ENCODE data around the gene APBB1IP. TPM values are rescaled to one million over a fixed set of nuclear protein-coding genes. Genes with fewer than 3 reads are reported as not detected.

Gene APBB1IP
- total and polyA plus RNA-seq, 2 donors (not counting 3 experiments of a cell fraction or from before 2014, with no cell fraction given) = not detected

DNA sequence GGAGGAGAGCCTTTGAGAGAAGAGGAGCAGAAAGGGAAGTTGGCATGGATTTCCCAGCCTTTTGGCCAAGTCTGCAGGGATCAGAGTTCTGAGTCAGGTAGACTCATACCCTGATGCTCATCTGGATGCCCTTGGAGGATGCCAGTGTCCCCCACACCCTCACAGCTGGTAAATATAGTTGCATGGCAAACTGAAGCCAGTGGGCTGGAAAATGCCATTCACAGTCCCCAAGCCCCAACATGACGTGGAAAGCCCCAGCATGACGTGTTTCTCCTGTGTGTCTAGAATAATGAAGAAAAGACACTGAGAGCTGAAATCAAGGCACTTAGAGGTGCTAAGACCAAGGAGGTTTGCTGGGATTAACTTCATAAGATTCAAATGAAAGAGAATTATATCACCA lies 24.8 kb upstream of the APBB1IP start:
- DNase-seq (ENCODE audit: low read depth, low spot score) = no peak
- dilution Hi-C loops (cut with MboI; ENCODE audit: extremely low pct_ligation_motif_present, low sequenced_read_pairs) = no loop called here

More for the DNA sequence above, 24.8 kb upstream of the APBB1IP start:
- ChIA-PET CTCF (no interaction called here), POLR2A (no interaction called here)
- Histone ChIP-seq H3K4me2 (ENCODE audit: insufficient read depth, low read length) (no peak overlapping the region), H3K27me3 (ENCODE audit: control insufficient read depth in 2 of 2, insufficient read depth in 2 of 2, low read length in 2 of 2) (no peaks in the 10 kb centered on the region), H3K9me1 (replicated peaks; ENCODE audit: control insufficient read depth, extremely low read depth, insufficient read depth, low read length) (no peaks in the 10 kb centered on the region), H3K9me3 (replicated peaks; ENCODE audit: control insufficient read depth, insufficient read depth, low read length) (peaks cover 8% of the 10 kb centered on the region), H3K4me1 (ENCODE audit: control insufficient read depth, extremely low read depth, insufficient read depth, low read length) (no peaks in the 10 kb centered on the region), H3K9ac (replicated peaks; ENCODE audit: extremely low read depth, insufficient read depth, low read length) (no peak overlapping the region), H3K27ac (ENCODE audit: insufficient read depth, low read depth, low read length) (no peak overlapping the region), H4K20me1 (replicated peaks; ENCODE audit: control insufficient read depth, extremely low read depth, insufficient read depth, low read length) (no peaks in the 10 kb centered on the region), H3K36me3 (ENCODE audit: control insufficient read depth in 2 of 2, extremely low read depth in 1 of 2, insufficient read depth in 2 of 2, low read length in 2 of 2) (no peaks in the 10 kb centered on the region), H3K4me3 (replicated peaks in 1 of 3; ENCODE audit: insufficient read depth in 1 of 3, low read depth in 1 of 3, low read length in 3 of 3) (no peak overlapping the region), H2AFZ (ENCODE audit: low read depth, low read length) (no peak overlapping the region), H3K79me2 (ENCODE audit: control insufficient read depth, insufficient read depth, low read length) (no peaks in the 10 kb centered on the region)
- intact Hi-C loops (cut with micrococcal nuclease) = no loop called here
- BruUV-seq (replicated peaks) = no TSS peak
- FAIRE-seq = no peak
- TF ChIP-seq MYC (IDR thresholded peaks at IDR 0.05; ENCODE audit: low read depth, low read length) = no peak
- no peak for TF ChIP-seq GATA2 (IDR thresholded peaks at IDR 0.05; ENCODE audit: insufficient read depth, insufficient read length, low read depth, low read length)
- TF ChIP-seq, protein P1, sequence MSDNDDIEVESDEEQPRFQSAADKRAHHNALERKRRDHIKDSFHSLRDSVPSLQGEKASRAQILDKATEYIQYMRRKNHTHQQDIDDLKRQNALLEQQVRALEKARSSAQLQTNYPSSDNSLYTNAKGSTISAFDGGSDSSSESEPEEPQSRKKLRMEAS (IDR thresholded peaks at IDR 0.05; ENCODE audit: insufficient read depth, insufficient read length) = no peak
- TF ChIP-seq FOS (IDR thresholded peaks at IDR 0.05; ENCODE audit: borderline replicate concordance, insufficient read depth, low read length) = no peak
- no peak for TF ChIP-seq JUN (IDR thresholded peaks at IDR 0.05; ENCODE audit: borderline replicate concordance, insufficient read depth, insufficient read length, low read depth)
- TF ChIP-seq, protein P2, sequence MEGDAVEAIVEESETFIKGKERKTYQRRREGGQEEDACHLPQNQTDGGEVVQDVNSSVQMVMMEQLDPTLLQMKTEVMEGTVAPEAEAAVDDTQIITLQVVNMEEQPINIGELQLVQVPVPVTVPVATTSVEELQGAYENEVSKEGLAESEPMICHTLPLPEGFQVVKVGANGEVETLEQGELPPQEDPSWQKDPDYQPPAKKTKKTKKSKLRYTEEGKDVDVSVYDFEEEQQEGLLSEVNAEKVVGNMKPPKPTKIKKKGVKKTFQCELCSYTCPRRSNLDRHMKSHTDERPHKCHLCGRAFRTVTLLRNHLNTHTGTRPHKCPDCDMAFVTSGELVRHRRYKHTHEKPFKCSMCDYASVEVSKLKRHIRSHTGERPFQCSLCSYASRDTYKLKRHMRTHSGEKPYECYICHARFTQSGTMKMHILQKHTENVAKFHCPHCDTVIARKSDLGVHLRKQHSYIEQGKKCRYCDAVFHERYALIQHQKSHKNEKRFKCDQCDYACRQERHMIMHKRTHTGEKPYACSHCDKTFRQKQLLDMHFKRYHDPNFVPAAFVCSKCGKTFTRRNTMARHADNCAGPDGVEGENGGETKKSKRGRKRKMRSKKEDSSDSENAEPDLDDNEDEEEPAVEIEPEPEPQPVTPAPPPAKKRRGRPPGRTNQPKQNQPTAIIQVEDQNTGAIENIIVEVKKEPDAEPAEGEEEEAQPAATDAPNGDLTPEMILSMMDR (IDR thresholded peaks at IDR 0.05; ENCODE audit: extremely low read depth in 1 of 2, insufficient read depth in 1 of 2, low read depth in 1 of 2, low read length in 2 of 2) = no peak
- no peak for TF ChIP-seq EZH2 (IDR thresholded peaks at IDR 0.05; ENCODE audit: borderline replicate concordance, low read depth, low read length, severe bottlenecking)
- TF ChIP-seq POLR2AphosphoS5 (IDR thresholded peaks at IDR 0.05; ENCODE audit: insufficient read depth, low read depth, low read length) = no peak
- no peak for TF ChIP-seq POLR2A (IDR thresholded peaks at IDR 0.05; ENCODE audit: low read depth, low read length)
